ENCODE results near the gene CERS6. TPM values are rescaled to one million over a fixed set of nuclear protein-coding genes. Genes with fewer than 3 reads are reported as not detected.

CERS6 gene
- total and polyA plus RNA-seq, 12 donors, result 5.0 to 110 (median 29.6) TPM

- 83 to 87% (median 86%) methylated on average over 1 of the region's 1 CpG for WGBS, 4 donors
- intact Hi-C loops (cut with DNase I), result no loop called here
- Histone ChIP-seq H3K27ac (no peak overlapping the region), H3K4me3 (no peak overlapping the region), H3K36me3 (replicated peaks in 1 of 2) (no peaks in the 10 kb centered on the region), H3K9me3 (replicated peaks in 1 of 3) (no peaks in the 10 kb centered on the region), H3K4me1 (replicated peaks in 1 of 2) (no peaks in the 10 kb centered on the region), H3K27me3 (no peaks in the 10 kb centered on the region)
- no peak for TF ChIP-seq POLR2A (IDR thresholded peaks at IDR 0.05)
- TF ChIP-seq CTCF (IDR thresholded peaks at IDR 0.05), result no peak
- DNase-seq, result no peak
These were observed 24.6 kb upstream of the CERS6 start for GRCh38 chr2:168431301-168432024.

- Histone ChIP-seq H3K9me3 (replicated peaks in 1 of 3) (no peaks in the 10 kb centered on the region), H3K36me3 (replicated peaks in 1 of 2) (no peaks in the 10 kb centered on the region), H3K27me3 (no peaks in the 10 kb centered on the region), H3K27ac (no peak overlapping the region), H3K4me3 (no peak overlapping the region), H3K4me1 (replicated peaks in 1 of 2) (no peaks in the 10 kb centered on the region)
- intact Hi-C loops (cut with DNase I), result no loop called here
- no peak for TF ChIP-seq CTCF (IDR thresholded peaks at IDR 0.05)
- no peak for TF ChIP-seq POLR2A (IDR thresholded peaks at IDR 0.05)
- 82 to 93% (median 87%) methylated on average over 3 of the region's 3 CpGs for WGBS, 4 donors
- no peak for DNase-seq
These were observed 24.0 kb upstream of the CERS6 start for GRCh38 chr2:168432100-168432499.

GRCh38 chr2:168432565-168433186 lies 23.4 kb upstream of the CERS6 start:
- TF ChIP-seq CTCF (IDR thresholded peaks at IDR 0.05) (no peak), POLR2A (IDR thresholded peaks at IDR 0.05) (no peak)
- intact Hi-C loops (cut with DNase I), result no loop called here
- H3K36me3 ChIP-seq (replicated peaks in 1 of 2), result no peaks in the 10 kb centered on the region
- no peaks in the 10 kb centered on the region for H3K27me3 ChIP-seq
- WGBS, 4 donors, result 37 to 45% (median 42%) methylated on average over 3 of the region's 3 CpGs
- no peaks in the 10 kb centered on the region for H3K9me3 ChIP-seq (replicated peaks in 1 of 3)
- H3K4me1 ChIP-seq (replicated peaks in 1 of 2), result no peaks in the 10 kb centered on the region
- no peak for DNase-seq
- no peak overlapping the region for H3K27ac ChIP-seq
- no peak overlapping the region for H3K4me3 ChIP-seq

GRCh38 chr2:168433527-168433926 lies 22.5 kb upstream of the CERS6 start:
- intact Hi-C loops (cut with DNase I), result no loop called here
- 37 to 50% (median 45%) methylated on average over 2 of the region's 2 CpGs for WGBS, 4 donors
- no peaks in the 10 kb centered on the region for H3K36me3 ChIP-seq (replicated peaks in 1 of 2)
- H3K4me3 ChIP-seq, result no peak overlapping the region
- no peak for DNase-seq
- no peaks in the 10 kb centered on the region for H3K4me1 ChIP-seq (replicated peaks in 1 of 2)
- H3K27me3 ChIP-seq, result no peaks in the 10 kb centered on the region
- H3K27ac ChIP-seq, result no peak overlapping the region
- no peaks in the 10 kb centered on the region for H3K9me3 ChIP-seq (replicated peaks in 1 of 3)
- TF ChIP-seq CTCF (IDR thresholded peaks at IDR 0.05), result no peak
- TF ChIP-seq POLR2A (IDR thresholded peaks at IDR 0.05), result no peak
